DMS114 treated with DMSO at 0.1 percent for 48 hours (cell line): ENCODE data around the gene GAS6.

Experiments
- DNase-seq: peaks from one replicate; lab custom pipeline; 2025; ENCODE audit not compliant: unreplicated experiment; lab: John Stamatoyannopoulos, UW

Gene GAS6

GRCh38 chr13:113854238-113855011 lies 9.5 kb downstream of the GAS6 start:
- DNase-seq = no peak

- no peak for DNase-seq
These were observed 10.2 kb downstream of the GAS6 start for GRCh38 chr13:113853518-113854237.

GRCh38 chr13:113852536-113853517 lies 11.0 kb downstream of the GAS6 start:
- no peak for DNase-seq

DNA sequence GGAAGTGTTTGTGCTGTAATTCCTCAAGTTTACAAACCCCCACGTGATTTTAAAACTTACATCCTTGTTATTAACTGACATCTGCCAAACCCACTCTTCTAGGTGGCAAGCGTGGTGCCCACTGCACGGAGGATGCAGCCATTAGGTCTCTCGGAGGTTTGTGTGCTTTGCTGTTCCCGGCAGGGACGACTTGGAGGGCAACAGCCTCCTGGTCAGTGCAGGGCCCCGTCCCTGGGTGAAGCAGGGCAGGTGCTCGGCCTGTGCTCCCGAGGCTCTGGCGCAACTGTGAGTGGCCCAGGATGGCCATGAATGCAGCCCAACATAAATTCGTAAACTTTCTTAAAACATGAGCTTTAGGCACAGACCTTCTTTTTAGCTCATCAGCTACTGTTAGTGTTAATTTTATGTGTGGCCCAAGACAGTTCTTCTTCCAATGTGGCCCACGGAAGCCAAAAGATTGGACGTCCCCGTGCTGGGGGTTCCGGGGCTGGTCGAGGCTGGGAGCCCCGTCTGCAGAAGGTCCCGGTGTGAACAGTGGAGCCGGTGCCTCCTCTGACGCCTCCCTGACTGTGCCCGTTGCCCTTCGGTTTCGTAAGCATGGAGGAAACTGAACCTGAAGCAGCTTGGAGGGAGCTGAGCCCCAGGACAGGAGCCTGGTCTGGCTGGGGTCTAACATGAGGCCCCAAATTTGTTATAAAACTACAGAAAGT lies 11.9 kb downstream of the GAS6 start:
- DNase-seq = no peak

DNA sequence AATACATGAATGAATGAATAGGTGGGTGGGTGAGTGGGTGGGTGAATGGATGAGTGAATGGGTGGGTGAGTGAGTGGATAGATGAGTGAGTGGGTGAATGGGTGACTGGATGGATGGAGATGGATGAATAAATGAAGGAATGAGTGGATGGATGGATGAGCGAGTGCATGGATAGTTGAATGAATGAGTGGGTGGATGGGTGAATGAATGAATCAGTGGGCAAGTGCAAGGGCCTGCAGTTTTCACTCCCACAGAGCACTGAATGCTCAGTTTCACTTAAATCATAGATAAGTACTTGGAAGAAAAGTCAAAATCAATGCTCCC lies 12.4 kb downstream of the GAS6 start:
- no peak for DNase-seq

GRCh38 chr13:113850722-113851479 lies 13.0 kb downstream of the GAS6 start:
- DNase-seq = no peak

GRCh38 chr13:113849981-113850721 lies 13.7 kb downstream of the GAS6 start:
- DNase-seq = no peak

DNA sequence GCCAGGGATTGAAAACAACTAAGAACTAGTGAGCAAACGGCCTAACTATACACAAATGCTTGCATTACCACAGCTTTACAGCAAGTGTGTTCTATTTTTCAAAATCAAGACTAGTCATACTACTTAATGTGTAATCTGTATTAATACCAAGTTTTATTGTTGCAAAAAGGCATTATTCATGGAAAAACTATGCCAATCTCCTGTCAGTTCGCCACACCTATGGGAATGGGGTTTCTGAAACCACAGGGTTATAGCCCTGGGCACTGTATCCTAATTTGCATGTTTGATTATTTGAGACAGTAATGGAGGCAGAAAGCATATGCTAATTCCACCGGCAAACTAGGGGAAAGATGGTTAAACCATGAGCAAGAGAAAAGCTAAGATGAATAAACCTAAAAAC lies 14.3 kb downstream of the GAS6 start:
- no peak for DNase-seq

DNA sequence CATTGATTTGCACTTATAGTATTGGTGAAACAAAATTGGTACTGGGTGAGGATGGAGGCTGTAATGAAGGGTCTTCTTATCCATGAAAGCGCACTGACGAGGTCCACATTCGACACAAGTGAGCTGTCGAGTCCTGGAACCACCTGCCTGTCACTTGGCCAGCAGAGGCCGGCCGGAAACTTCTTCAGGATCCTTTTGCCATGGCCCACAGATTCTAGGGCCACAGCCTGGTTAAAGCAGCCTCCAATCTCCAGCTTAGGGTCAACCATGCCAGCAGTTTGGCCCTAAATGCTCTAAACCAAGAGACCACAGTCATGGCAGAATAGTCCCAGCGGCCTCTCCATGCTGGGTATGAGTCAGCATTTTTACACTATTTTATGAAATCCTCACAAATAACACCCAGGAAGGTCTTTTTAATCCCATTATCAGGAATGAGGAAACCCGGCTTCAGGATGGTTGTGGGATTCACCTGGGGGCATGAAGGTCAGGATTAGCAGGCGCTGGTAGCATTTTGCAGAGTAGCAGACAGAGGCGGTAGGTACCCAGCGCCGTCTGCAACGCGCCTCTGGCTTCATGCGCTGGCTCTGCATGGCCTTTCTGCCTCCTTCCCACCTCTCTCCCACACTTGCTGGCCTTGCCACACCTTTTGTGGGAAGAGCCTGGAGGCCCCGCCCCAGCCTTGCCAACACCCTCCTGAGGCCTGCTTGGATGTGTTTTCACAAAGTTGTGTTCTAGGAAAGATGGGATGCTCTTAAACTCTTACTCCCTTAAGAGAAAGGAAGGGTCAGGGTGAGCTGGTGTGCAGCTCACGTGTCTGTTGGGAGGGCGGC lies 15.2 kb downstream of the GAS6 start:
- DNase-seq = no peak

DNA sequence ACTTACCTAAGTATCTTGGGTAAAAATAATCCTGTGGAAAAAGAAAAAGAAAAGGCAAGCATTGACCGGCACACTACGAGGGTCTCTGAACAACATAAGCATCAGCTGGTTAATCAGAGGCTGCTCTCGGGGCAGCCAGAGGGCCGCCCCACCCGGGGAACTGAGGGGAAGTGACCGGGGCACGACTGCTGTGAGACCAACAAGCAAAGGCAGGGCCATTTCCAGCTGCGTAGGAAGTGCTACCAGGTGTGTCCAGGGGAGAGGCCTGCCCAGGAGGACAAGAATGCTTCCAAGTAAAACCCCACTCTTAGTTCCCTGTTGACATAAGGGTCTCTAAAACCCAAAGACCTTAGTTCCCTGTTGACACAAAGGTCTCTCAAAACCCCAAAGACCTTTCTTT lies 15.9 kb downstream of the GAS6 start:
- DNase-seq = no peak

- DNase-seq = no peak
These were observed 17.1 kb downstream of the GAS6 start for GRCh38 chr13:113846636-113847318.

DNA sequence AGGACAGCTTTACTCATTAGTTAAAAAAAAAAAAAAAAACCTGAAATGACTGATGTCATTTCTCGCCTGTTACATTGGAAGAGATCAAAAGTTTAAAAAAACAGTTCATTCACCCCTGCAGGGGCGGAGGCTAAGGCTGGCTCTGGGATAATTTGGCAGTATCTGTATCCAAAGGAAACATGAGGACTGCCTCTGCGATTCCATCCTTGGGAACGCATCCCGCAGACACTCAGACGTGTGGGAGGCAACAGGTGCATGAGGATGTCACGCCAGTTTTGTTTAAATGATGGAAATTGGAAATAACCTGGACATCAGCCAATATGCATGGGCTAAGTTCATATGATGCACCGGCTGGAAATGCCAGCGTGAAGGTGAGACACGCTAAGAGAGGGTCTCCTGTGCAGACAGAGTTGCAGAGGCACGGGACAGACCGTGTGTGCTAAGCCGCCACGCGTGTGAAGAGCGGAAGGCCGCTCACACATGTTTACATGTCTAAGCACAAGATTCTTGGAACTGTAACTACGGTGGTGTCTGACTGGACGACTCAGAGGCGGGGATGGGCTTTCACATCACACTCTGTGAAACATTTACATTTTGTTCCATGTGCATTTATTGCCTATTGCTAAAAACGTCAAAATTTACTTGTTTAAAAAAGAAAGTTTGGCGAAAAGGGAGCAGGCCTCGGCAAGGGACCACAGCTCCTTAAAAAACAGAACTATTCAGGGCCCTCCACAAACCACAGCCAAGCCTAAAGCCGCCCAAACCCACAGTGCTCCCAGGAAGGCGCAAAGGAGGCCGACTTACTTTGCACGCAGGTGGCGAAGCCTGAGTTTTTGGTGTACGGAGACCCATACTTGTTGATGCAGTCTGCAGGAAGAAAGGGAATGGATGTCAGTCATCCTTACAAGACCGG lies 17.9 kb downstream of the GAS6 start:
- no peak for DNase-seq

DNA sequence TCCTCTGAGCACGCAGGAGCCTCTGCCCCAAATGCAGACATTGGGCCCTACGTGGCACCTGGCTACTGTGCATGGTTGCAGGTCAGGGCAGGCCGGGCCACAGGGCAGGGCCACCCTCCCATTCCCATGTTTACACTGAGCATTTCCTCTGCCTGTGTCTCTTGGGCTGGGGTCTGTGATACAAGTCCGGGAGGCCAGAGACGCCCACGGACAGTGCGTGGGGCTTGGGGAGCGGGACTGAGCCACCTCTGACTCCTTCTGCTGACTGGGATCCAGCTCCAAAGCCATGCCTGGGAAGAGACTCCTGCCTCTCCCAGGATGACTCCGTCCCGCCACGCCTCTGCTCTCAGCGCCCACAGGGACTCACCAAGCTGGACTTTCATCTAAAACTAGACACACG lies 18.8 kb downstream of the GAS6 start:
- no peak for DNase-seq

- no peak for DNase-seq
These were observed 19.9 kb downstream of the GAS6 start for GRCh38 chr13:113843864-113844556.

DNA sequence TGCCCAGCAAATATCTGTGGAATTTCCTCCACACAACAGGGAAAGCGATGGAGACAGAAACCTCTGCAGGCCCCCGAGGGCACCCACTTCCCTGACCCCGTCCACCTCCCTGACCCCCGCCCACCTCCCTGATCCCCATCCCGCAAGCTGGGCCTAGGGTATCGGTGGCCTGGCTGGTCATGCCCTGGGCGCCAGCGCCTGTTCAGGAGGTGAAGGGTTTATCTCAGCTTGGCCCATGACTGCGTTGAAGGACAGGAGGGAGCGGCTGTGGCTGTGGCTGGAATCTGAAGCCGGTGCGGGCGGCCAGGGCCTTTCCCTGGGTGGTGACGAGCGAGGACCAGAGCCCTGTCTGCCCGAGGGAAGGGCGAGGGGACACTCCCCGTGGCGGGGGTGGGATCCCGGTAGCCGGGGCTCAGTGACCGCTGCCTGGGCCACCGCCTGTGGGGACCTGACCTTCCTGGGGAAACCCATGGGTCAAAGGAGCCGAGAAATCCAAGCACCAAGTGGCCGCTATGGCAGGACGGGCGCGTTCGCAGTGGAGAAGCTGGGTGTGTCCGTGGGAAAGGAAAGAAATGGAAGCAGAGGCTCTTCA lies 20.7 kb downstream of the GAS6 start:
- DNase-seq = no peak
